Hepatocyte (in vitro differentiated cells): ENCODE measurements around the gene ZNHIT1. TPM values are rescaled to one million over a fixed set of nuclear protein-coding genes. Genes with fewer than 3 reads are reported as not detected.
"Not testable (repeated sequence)": the region's sequence is repeated elsewhere in the genome, so short reads cannot be mapped to it uniquely, and the experiment has no call there.

Experiments used
- DNase-seq: peaks from one replicate; pipeline ENCODE4 v3.0.0-alpha.2; 2016; ENCODE audit warnings: low spot score
- H2AFZ ChIP-seq: fragments of 200-600 bp; sonication (generic); 2 replicates; pipeline ENCODE4 v1.6.0; 2016; ENCODE audit warnings: antibody characterized with exemption, mild to moderate bottlenecking
- H3K27ac ChIP-seq: fragments of 200-600 bp; sonication (generic); 2 replicates; pipeline ENCODE4 v1.5.1; 2016; ENCODE audit warnings: mild to moderate bottlenecking
- H3K27me3 ChIP-seq: fragments of 200-600 bp; sonication (generic); 2 replicates; pipeline ENCODE4 v1.6.1; 2016
- H3K36me3 ChIP-seq: fragments of 200-600 bp; sonication (generic); replicated peaks from 2 replicates; pipeline ENCODE4 v1.5.1; 2016; ENCODE audit warnings: low read depth; ENCODE audit not compliant: insufficient read depth
- H3K4me1 ChIP-seq: fragments of 200-600 bp; sonication (generic); 2 replicates; pipeline ENCODE4 v1.5.1; 2016; ENCODE audit warnings: mild to moderate bottlenecking, moderate library complexity; ENCODE audit not compliant: insufficient read depth
- H3K4me2 ChIP-seq: fragments of 200-600 bp; sonication (generic); 2 replicates; pipeline ENCODE4 v1.6.0; 2016
- H3K4me3 ChIP-seq: fragments of 200-600 bp; sonication (generic); 2 replicates; pipeline ENCODE4 v1.5.1; 2016; ENCODE audit warnings: mild to moderate bottlenecking
- H3K79me2 ChIP-seq: fragments of 200-600 bp; sonication (generic); 2 replicates; pipeline ENCODE4 v1.6.0; 2017; ENCODE audit warnings: mild to moderate bottlenecking
- H3K9me2 ChIP-seq: fragments of 200-600 bp; sonication (generic); replicated peaks from 2 replicates; pipeline ENCODE4 v1.6.0; 2017; ENCODE audit warnings: mild to moderate bottlenecking; ENCODE audit not compliant: insufficient read depth
- H3K9me3 ChIP-seq: fragments of 200-600 bp; sonication (generic); 2 replicates; pipeline ENCODE4 v1.5.1; 2016; ENCODE audit warnings: low read depth, mild to moderate bottlenecking
- H4K20me1 ChIP-seq: fragments of 200-600 bp; sonication (generic); 2 replicates; pipeline ENCODE4 v1.6.0; 2016; ENCODE audit warnings: mild to moderate bottlenecking; ENCODE audit not compliant: insufficient read depth, poor library complexity, severe bottlenecking
- EZH2 ChIP-seq: fragments of 200-600 bp; sonication (generic); IDR thresholded peaks from 2 replicates; pipeline ENCODE4 v1.6.1; 2016; ENCODE audit warnings: antibody characterized with exemption, mild to moderate bottlenecking, borderline replicate concordance
- EZH2phosphoT487 ChIP-seq: fragments of 200-600 bp; sonication (generic); IDR thresholded peaks from one replicate; pipeline ENCODE4 v1.6.1; 2018; ENCODE audit warnings: antibody characterized with exemption, mild to moderate bottlenecking, low read depth, moderate library complexity; ENCODE audit not compliant: unreplicated experiment, severe bottlenecking
- WGBS: methylation state at CpG from one replicate; pipeline ENCODE4 v1.1.6; 2016; ENCODE audit warnings: low lambda C conversion rate; ENCODE audit errors: missing lambda C conversion rate; 5-methylcytosine and 5-hydroxymethylcytosine counted together
- polyA plus RNA-seq: library from polyadenylated mRNA; unstranded; fragments of >200 nt; fragmentation: Nextera tagmentation; extraction: Ambion mirVana; gene quantifications from 2 replicates; pipeline ENCODE4 v1.2.1, GENCODE V29; 2016
- total RNA-seq: library from RNA; depleted of rRNA; stranded (reverse); fragments of >200 nt; gene quantifications from 2 replicates; pipeline ENCODE4 v1.2.3, GENCODE V29; 2014
- TF ChIP-seq, protein P1 (sequence below): fragments of 200-600 bp; sonication (generic); IDR thresholded peaks from 2 replicates; pipeline ENCODE4 v1.5.1; 2016; ENCODE audit warnings: antibody characterized with exemption, mild to moderate bottlenecking; ENCODE audit not compliant: poor library complexity

ZNHIT1 gene
- total and polyA plus RNA-seq, 2 experiments from 2014 or later: 110 to 117 TPM

GRCh38 chr7:101250324-101250723 is 32.4 kb downstream of the ZNHIT1 start:
- no peaks in the 10 kb centered on the region for H3K9me2 ChIP-seq
- peak overlapping the region; percentile 83 for H3K4me2 ChIP-seq
- TF ChIP-seq, protein P1, sequence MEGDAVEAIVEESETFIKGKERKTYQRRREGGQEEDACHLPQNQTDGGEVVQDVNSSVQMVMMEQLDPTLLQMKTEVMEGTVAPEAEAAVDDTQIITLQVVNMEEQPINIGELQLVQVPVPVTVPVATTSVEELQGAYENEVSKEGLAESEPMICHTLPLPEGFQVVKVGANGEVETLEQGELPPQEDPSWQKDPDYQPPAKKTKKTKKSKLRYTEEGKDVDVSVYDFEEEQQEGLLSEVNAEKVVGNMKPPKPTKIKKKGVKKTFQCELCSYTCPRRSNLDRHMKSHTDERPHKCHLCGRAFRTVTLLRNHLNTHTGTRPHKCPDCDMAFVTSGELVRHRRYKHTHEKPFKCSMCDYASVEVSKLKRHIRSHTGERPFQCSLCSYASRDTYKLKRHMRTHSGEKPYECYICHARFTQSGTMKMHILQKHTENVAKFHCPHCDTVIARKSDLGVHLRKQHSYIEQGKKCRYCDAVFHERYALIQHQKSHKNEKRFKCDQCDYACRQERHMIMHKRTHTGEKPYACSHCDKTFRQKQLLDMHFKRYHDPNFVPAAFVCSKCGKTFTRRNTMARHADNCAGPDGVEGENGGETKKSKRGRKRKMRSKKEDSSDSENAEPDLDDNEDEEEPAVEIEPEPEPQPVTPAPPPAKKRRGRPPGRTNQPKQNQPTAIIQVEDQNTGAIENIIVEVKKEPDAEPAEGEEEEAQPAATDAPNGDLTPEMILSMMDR: no peak
- no peak for TF ChIP-seq EZH2phosphoT487
- TF ChIP-seq EZH2: no peak
- peaks cover 58% of the 10 kb centered on the region for H3K79me2 ChIP-seq
- no peaks in the 10 kb centered on the region for H3K27me3 ChIP-seq
- no peak for DNase-seq
- no peak overlapping the region for H3K27ac ChIP-seq
- H3K9me3 ChIP-seq: no peaks in the 10 kb centered on the region
- H3K4me1 ChIP-seq: peaks cover 12% of the 10 kb centered on the region
- H3K4me3 ChIP-seq: no peak overlapping the region
- WGBS: 93% methylated on average over 3 of the region's 3 CpGs
- no peak overlapping the region for H2AFZ ChIP-seq
- H4K20me1 ChIP-seq: peaks cover 4% of the 10 kb centered on the region
- no peaks in the 10 kb centered on the region for H3K36me3 ChIP-seq

DNA sequence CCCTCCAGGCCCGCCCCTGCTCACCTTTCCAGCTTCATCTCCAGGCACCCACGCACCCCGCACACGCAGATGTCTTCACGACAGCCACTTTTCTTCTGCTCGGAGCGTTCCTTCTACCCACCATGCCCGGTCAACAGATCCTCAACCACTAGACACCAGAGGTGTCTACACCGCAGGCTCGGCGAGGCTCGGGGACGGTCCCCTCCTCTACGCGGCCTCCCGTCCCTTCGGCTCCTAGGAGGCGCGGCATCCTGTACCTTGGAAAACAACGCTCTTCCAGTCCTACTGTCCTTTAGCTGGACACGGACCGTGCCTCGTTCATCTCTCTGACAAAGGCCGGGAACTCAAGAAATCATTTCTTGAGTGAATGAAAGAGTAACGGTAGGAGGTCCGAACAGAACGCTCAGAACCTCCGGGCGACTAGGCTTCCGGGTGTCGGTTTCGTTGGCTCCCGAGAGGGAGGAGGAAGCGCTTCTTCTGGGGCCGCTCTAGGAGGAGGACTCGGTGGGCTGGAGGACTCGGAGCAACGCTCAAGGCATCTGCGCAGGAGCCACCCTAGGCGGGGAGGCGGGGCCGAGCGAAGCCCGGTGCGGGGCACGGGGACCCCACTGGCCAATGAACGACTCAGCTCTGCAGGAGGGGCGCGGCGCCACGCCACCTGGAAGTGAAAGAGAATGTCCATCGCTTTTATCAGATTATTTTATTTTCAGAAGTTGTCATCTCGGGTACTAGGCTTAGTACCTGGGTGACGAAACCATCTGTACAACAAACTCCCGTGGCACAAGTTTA is 34.1 kb downstream of the ZNHIT1 start:
- Histone ChIP-seq H2AFZ (peak overlapping the region; percentile 76), H3K9me2 (no peaks in the 10 kb centered on the region), H3K27ac (peak overlapping the region; percentile 78), H4K20me1 (peaks cover 4% of the 10 kb centered on the region), H3K27me3 (no peaks in the 10 kb centered on the region), H3K9me3 (no peaks in the 10 kb centered on the region), H3K79me2 (peaks cover 40% of the 10 kb centered on the region), H3K4me3 (peak overlapping the region; percentile 47), H3K4me2 (peak overlapping the region; percentile 83), H3K36me3 (no peaks in the 10 kb centered on the region), H3K4me1 (peaks cover 12% of the 10 kb centered on the region)
- TF ChIP-seq, protein P1: no peak
- TF ChIP-seq EZH2 (no peak), EZH2phosphoT487 (no peak)
- 1% methylated on average over 46 of the region's 55 CpGs for WGBS
- peak; percentile 99 for DNase-seq

DNA sequence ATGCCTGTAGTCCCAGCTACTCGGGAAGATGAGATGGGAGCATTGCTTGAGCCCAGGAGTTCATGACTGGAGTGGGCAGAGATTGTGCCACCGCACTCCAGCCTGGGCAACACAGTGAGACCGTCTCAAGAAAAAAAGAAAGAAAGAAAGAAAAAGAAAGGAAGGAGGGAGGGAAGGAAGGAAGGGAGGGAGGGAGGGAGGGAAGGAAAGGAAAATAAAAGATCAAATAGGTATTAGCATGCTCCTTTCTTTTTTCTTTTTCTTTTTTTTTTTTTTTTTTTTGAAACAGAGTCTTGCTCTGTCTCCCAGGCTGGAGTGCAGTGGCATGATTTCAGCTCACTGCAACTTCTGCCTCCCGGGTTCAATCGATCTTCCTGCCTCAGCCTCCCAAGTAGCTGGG is 35.2 kb downstream of the ZNHIT1 start:
- not testable (repeated sequence) for H3K36me3 ChIP-seq, H3K9me2 ChIP-seq, DNase-seq, H3K4me3 ChIP-seq, H4K20me1 ChIP-seq, H3K9me3 ChIP-seq, H3K27me3 ChIP-seq, H3K27ac ChIP-seq
- Histone ChIP-seq H3K4me1 (peaks cover 12% of the 10 kb centered on the region), H2AFZ (peak overlapping the region; percentile 76), H3K79me2 (peaks cover 36% of the 10 kb centered on the region), H3K4me2 (peak overlapping the region; percentile 70)
- WGBS: 97% methylated on average over 4 of the region's 5 CpGs

DNA sequence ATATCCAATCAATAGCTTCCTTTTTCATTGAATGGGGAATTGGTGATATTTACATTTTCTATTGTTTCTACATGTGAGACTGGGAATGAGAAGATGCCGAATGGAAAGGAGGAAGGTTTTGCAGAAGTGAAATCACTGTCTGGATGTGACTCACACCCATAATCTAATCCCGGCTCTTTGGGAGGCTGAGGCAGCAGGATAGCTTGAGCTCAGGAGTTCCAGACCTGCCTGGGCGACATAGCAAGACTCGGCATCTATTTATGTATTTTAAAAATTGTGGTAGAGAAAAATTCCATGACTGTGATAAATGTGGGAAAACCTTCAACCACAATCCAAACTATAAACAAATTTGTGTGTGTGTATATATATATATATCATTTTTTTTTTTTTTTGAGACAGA is 37.8 kb downstream of the ZNHIT1 start:
- Histone ChIP-seq H2AFZ (no peak overlapping the region), H3K4me2 (no peak overlapping the region), H3K79me2 (peaks cover 10% of the 10 kb centered on the region), H3K27ac (no peak overlapping the region), H3K4me1 (peaks cover 8% of the 10 kb centered on the region), H3K27me3 (no peaks in the 10 kb centered on the region), H3K9me2 (no peaks in the 10 kb centered on the region), H3K36me3 (no peaks in the 10 kb centered on the region), H3K9me3 (no peaks in the 10 kb centered on the region), H3K4me3 (no peak overlapping the region), H4K20me1 (peaks cover under 1% of the 10 kb centered on the region)
- TF ChIP-seq EZH2: no peak
- DNase-seq: no peak
- 71% methylated on average over 4 of the region's 4 CpGs for WGBS
